K562 (cell line): Measurements from ENCODE around the gene CRTC3. TPM values are rescaled to one million over a fixed set of nuclear protein-coding genes. Genes with fewer than 3 reads are reported as not detected.

ENCODE experiments used
- CBFA2T3 ChIP-seq: fragments of 450-650 bp; IDR thresholded peaks from 2 replicates; pipeline ENCODE4 v1.6.1; 2017
- E2F3 ChIP-seq: fragments of 250-450 bp; sonication (Bioruptor Pico); IDR thresholded peaks from 2 replicates; pipeline ENCODE4 v1.4.0; 2020; ENCODE audit warnings: mild to moderate bottlenecking
- ERF ChIP-seq: fragments of 450-650 bp; formaldehyde crosslinking; IDR thresholded peaks from 2 replicates; pipeline ENCODE4 v1.4.0; 2020; ENCODE audit warnings: mild to moderate bottlenecking, mixed read lengths
- ETV6 ChIP-seq, 3 experiments: fragments of 150-350 bp in 1 of 3; sonication (generic) in 1 of 3; formaldehyde crosslinking in 1 of 3; IDR thresholded peaks; 2 replicates each; pipeline versions ENCODE4 v1.6.1 to v1.8.0; 2014 to 2022; ENCODE audit warnings: borderline replicate concordance in 2 of 3, low read depth in 2 of 3, antibody characterized with exemption in 1 of 3, low read length in 1 of 3, mild to moderate bottlenecking in 1 of 3, missing genetic modification reagents in 1 of 3
- FOXJ3 ChIP-seq: sonication (generic); formaldehyde crosslinking; IDR thresholded peaks from 2 replicates; pipeline ENCODE4 v1.4.0; 2020; ENCODE audit warnings: mild to moderate bottlenecking, missing genetic modification reagents
- L3MBTL2 ChIP-seq: fragments of 450-650 bp; IDR thresholded peaks from 2 replicates; pipeline ENCODE4 v1.6.1; 2016; ENCODE audit warnings: mild to moderate bottlenecking, moderate library complexity
- LARP7 ChIP-seq: fragments of 450-650 bp; IDR thresholded peaks from 2 replicates; pipeline ENCODE4 v1.6.1; 2016
- MTF1 ChIP-seq: fragments of 250-450 bp; sonication (Bioruptor Pico); IDR thresholded peaks from 2 replicates; pipeline ENCODE4 v1.9.0; 2021; ENCODE audit warnings: moderate library complexity, mild to moderate bottlenecking, inconsistent platforms, borderline replicate concordance
- NCOA1 ChIP-seq: fragments of 450-650 bp; IDR thresholded peaks from 2 replicates; pipeline ENCODE4 v1.6.1; 2016; ENCODE audit warnings: low read depth
- NFE2L1 ChIP-seq: fragments of 450-650 bp; IDR thresholded peaks from 2 replicates; pipeline ENCODE4 v1.6.1; 2016; ENCODE audit warnings: missing genetic modification characterization, low read depth, mild to moderate bottlenecking, missing compliant biosample characterization, moderate library complexity, borderline replicate concordance
- NFIC ChIP-seq: fragments of 450-650 bp; IDR thresholded peaks from 2 replicates; pipeline ENCODE4 v1.6.1; 2017; ENCODE audit warnings: mild to moderate bottlenecking, inconsistent platforms
- PHF20 ChIP-seq: fragments of 450-650 bp; IDR thresholded peaks from 2 replicates; pipeline ENCODE4 v1.6.1; 2018; ENCODE audit not compliant: partially characterized antibody
- SIN3B ChIP-seq: fragments of 450-650 bp; IDR thresholded peaks from 2 replicates; pipeline ENCODE4 v1.6.1; 2017; ENCODE audit warnings: low read depth, mild to moderate bottlenecking, moderate library complexity
- SREBF2 ChIP-seq: sonication (generic); formaldehyde crosslinking; IDR thresholded peaks from 2 replicates; pipeline ENCODE4 v1.4.0; 2020; ENCODE audit warnings: mild to moderate bottlenecking, missing genetic modification reagents
- SUPT5H ChIP-seq: fragments of 450-650 bp; IDR thresholded peaks from 2 replicates; pipeline ENCODE4 v1.6.1; 2016
- U2AF2 ChIP-seq: fragments of 200-400 bp; formaldehyde crosslinking; optimal IDR thresholded peaks from 2 replicates; pipeline ENCODE3; 2017; ENCODE audit warnings: low read depth, mild to moderate bottlenecking, low read length
- ZKSCAN8 ChIP-seq: fragments of 200-800 bp; sonication (Bioruptor generic); IDR thresholded peaks from 2 replicates; pipeline ENCODE4 v1.6.1; 2016; ENCODE audit warnings: missing genetic modification characterization, missing compliant biosample characterization
- polyA plus RNA-seq, 8 experiments: library from polyadenylated mRNA; depleted of rRNA in 4 of 8; stranded (reverse) in 5 of 8; unstranded in 3 of 8; fragments of >200 nt; fragmentation: Nextera tagmentation in 2 of 8; fragmentation: Illumina TruSeq in 1 of 8; extraction: Ambion mirVana in 2 of 8; extraction: Trizol in 1 of 8; gene quantifications; 2 replicates each; pipeline versions ENCODE4 v1.2.1 to v1.2.3, GENCODE V29; 2011 to 2014; ENCODE audit warnings: inconsistent platforms in 1 of 8, missing spikeins in 1 of 8
- total RNA-seq, 7 experiments: library from RNA; depleted of rRNA in 6 of 7; stranded (reverse); fragments of >200 nt in 6 of 7; fragmentation: Illumina TruSeq in 2 of 7; extraction: Trizol in 2 of 7; gene quantifications; 2 replicates each; pipeline versions ENCODE4 v1.2.1 to v1.2.3, GENCODE V29; 2011 to 2021; ENCODE audit warnings: low replicate concordance in 1 of 7
- TF ChIP-seq, protein P1 (sequence below): fragments of 250-450 bp; sonication (Bioruptor Pico); IDR thresholded peaks from 2 replicates; pipeline ENCODE4 v1.5.0; 2021; ENCODE audit warnings: mild to moderate bottlenecking, moderate library complexity
- TF ChIP-seq, protein P2 (sequence below): fragments of 450-650 bp; formaldehyde crosslinking; IDR thresholded peaks from 2 replicates; pipeline ENCODE4 v1.4.0; 2020; ENCODE audit warnings: mild to moderate bottlenecking, moderate library complexity
- TF ChIP-seq, protein P3 (sequence below): fragments of 450-650 bp; IDR thresholded peaks from 2 replicates; pipeline ENCODE4 v1.6.1; 2017; ENCODE audit warnings: antibody characterized with exemption
- TF ChIP-seq, protein P4 (sequence below), 2 experiments: fragments of 450-650 bp in 1 of 2; sonication (generic) in 1 of 2; formaldehyde crosslinking; conservative IDR thresholded peaks; 2 replicates each; pipeline versions ENCODE4 v1.4.0 to v1.8.1; 2020 to 2022; ENCODE audit warnings: mild to moderate bottlenecking in 1 of 2, missing genetic modification reagents in 1 of 2

The CRTC3 gene
- total and polyA plus RNA-seq, 9 of the 15 experiments (the other 6 are each of a cell fraction or from before 2014, with no cell fraction given), result 1.2 to 19.0 (median 11.6) TPM

DNA sequence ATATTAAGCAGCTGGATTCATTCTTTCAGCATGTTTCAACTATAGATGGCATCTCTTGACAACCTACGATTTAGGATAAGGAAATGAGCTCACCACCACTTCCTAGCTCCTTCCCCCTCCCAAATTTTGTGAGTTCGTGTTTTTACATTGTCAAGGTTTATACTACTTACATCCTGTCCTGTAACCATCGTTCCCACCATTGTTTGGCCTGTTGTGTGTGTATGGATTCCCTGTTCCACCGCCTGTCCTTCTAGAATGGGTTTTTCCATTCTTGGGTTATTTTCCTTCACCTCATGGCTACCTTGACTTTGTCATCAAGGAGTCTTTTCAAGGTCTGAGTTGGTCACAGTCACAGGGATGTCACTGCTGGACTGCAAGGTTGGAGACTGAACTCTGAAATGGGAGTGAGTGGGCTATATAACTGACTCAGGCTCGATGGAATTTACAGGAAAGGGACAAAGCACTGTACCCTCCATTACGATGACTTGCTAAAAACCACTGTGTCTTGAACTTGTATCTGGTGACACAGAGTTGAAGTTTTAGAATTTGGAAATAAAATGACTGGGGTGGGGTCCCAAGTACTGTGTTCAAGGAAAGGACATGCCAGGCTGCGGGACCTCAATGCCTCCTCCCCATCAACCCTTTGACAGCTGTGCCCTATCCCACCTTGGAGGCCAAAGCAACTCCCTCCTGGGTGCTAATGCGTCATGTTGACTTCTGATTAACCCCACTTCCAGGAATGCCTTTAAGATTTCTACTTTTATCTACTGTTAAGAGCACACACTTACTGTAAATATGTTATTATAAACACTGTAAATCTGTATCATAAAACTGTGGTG lies 120.6 kb downstream of the CRTC3 start (continued):
- TF ChIP-seq, protein P1, sequence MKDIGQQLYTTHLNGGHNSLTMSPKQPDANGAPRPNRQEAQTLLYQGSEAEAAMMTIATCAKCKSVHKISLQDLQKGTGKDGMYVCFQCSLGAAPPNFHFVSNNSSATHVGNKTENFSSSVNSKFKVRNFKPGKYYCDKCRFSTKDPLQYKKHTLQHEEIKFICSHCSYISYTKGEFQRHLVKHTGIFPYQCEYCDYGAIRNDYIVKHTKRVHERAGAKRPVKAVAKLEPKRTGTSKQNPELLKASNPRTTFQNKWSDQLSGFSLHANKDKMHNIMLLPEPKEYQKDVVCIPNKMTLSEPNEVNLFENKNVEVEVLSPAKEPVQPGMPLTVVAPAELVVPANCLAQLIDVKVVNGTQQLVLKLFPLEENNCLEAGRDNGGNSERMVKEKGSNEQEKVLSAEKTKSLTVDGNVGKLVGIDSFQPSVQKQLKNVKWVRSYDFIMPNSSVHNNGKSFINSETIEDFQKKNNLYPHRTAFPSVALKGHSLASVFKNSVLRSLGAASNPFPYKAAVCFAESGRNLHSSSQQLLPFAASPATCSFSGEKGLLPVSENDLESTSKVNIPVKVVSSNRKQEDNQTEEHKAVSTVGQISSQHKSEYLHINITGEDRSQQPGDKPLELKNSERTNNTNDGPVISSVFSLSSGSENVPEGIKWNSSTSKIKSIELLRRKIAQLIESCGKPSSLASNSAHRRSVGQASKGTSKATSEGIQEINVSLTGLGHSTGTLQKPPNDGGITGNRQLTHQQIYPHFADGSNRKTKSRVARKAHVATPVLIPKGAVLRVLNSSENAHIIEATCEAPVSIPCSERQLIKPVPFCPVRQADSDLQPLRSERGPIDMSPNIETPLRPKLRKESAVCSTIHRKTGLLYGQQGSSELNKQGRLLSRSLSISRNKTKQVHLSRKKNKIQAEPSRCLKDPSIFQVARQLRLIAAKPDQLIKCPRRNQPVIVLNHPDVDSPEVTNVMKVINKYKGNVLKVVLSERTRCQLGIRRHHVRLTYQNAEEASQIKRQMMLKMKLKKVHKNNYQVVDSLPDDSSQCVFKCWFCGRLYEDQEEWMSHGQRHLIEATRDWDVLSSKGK (CRISPR knock-in tag), result 0 out of 2 replicates have a peak, but pooled peaks have one; percentile 78
- TF ChIP-seq PHF20, result no peak
- peak; percentile 60 for TF ChIP-seq CBFA2T3
- TF ChIP-seq, protein P2, sequence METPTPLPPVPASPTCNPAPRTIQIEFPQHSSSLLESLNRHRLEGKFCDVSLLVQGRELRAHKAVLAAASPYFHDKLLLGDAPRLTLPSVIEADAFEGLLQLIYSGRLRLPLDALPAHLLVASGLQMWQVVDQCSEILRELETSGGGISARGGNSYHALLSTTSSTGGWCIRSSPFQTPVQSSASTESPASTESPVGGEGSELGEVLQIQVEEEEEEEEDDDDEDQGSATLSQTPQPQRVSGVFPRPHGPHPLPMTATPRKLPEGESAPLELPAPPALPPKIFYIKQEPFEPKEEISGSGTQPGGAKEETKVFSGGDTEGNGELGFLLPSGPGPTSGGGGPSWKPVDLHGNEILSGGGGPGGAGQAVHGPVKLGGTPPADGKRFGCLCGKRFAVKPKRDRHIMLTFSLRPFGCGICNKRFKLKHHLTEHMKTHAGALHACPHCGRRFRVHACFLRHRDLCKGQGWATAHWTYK (CRISPR knock-in tag), result peak; percentile 86
- TF ChIP-seq, protein P3, sequence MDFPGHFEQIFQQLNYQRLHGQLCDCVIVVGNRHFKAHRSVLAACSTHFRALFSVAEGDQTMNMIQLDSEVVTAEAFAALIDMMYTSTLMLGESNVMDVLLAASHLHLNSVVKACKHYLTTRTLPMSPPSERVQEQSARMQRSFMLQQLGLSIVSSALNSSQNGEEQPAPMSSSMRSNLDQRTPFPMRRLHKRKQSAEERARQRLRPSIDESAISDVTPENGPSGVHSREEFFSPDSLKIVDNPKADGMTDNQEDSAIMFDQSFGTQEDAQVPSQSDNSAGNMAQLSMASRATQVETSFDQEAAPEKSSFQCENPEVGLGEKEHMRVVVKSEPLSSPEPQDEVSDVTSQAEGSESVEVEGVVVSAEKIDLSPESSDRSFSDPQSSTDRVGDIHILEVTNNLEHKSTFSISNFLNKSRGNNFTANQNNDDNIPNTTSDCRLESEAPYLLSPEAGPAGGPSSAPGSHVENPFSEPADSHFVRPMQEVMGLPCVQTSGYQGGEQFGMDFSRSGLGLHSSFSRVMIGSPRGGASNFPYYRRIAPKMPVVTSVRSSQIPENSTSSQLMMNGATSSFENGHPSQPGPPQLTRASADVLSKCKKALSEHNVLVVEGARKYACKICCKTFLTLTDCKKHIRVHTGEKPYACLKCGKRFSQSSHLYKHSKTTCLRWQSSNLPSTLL, result no peak
- TF ChIP-seq, protein P4, sequence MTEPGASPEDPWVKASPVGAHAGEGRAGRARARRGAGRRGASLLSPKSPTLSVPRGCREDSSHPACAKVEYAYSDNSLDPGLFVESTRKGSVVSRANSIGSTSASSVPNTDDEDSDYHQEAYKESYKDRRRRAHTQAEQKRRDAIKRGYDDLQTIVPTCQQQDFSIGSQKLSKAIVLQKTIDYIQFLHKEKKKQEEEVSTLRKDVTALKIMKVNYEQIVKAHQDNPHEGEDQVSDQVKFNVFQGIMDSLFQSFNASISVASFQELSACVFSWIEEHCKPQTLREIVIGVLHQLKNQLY (CRISPR knock-in tag; conservative IDR thresholded peaks at IDR 0.05), result no peak
- TF ChIP-seq ZKSCAN8, result peak; percentile 80
- TF ChIP-seq MTF1, result no peak
- TF ChIP-seq NFE2L1 (tag), result peak; percentile 80
- TF ChIP-seq ETV6 (IDR thresholded peaks at IDR 0.05; ENCODE audit: borderline replicate concordance in 1 of 2, low read depth in 2 of 2, low read length in 1 of 2), result peak in 1 of 2 experiments; percentile 57; a peak in 1 of 4 replicates
- no peak for TF ChIP-seq ETV6 (CRISPR knock-in tag; IDR thresholded peaks at IDR 0.05; ENCODE audit: borderline replicate concordance)
- peak; percentile 18; the same call in 1 of the 2 replicates for TF ChIP-seq ERF (CRISPR knock-in tag)
- TF ChIP-seq NFIC, result 0 out of 2 replicates have a peak, but pooled peaks have one; percentile 4
- TF ChIP-seq SREBF2 (CRISPR knock-in tag), result no peak
- TF ChIP-seq NCOA1, result no peak
- no peak for TF ChIP-seq SIN3B
- TF ChIP-seq LARP7, result no peak
- TF ChIP-seq L3MBTL2, result peak; percentile 55; the same call in 1 of the 2 replicates
- TF ChIP-seq E2F3 (CRISPR knock-in tag), result peak; percentile 53
- TF ChIP-seq U2AF2, result no peak
- peak; percentile 41; the same call in 1 of the 2 replicates for TF ChIP-seq SUPT5H
- no peak for TF ChIP-seq FOXJ3
